ENCODE data around the gene ARL11.
"Not testable (repeated sequence)": the region's sequence is repeated elsewhere in the genome, so short reads cannot be mapped to it uniquely, and the experiment has no call there.

ARL11 gene

DNA sequence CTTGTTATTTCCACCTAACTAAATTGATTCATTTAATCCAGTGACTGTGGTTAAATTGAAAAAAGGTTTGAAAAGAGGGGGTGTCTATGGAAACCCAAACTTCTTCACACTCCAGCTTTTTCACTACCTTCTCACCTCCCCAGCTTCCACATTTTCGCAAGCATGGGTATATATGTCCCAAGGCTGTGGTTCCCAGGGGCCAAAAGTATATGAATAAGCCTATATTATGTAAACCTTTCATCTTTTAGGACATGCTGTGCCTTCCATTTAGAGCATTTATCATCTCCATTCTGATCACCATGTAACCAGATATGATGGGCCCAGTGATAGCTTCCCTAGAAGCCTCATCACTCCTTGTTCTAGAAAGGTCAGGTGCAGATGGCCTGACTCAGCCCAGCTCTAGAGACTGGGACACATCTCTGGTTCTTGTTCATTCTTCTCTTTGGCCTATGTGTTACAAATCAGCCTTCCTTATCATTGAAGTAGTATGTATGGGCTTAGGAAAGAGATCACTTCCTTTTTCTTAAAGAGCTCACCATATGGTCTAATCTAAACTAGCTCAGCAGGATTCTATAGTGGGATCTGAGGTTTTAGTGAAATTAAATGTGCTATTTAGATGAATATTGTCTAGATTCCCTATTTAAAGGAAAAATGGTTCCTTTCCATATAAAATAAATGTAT lies 19.5 kb upstream of the ARL11 start:
- H3K4me2 ChIP-seq (ENCODE audit: low read depth, low read length) = no peak overlapping the region
- no peaks in the 10 kb centered on the region for H3K9me3 ChIP-seq (replicated peaks; ENCODE audit: insufficient read depth, low read length)
- no peak overlapping the region for H2AFZ ChIP-seq (ENCODE audit: low read length)
- H4K20me1 ChIP-seq (ENCODE audit: insufficient read depth, low read length) = no peaks in the 10 kb centered on the region
- H3K9me2 ChIP-seq (replicated peaks; ENCODE audit: insufficient read depth, low read length) = no peaks in the 10 kb centered on the region
- no peak overlapping the region for H3K27ac ChIP-seq (ENCODE audit: low read length)
- TF ChIP-seq, protein P1, sequence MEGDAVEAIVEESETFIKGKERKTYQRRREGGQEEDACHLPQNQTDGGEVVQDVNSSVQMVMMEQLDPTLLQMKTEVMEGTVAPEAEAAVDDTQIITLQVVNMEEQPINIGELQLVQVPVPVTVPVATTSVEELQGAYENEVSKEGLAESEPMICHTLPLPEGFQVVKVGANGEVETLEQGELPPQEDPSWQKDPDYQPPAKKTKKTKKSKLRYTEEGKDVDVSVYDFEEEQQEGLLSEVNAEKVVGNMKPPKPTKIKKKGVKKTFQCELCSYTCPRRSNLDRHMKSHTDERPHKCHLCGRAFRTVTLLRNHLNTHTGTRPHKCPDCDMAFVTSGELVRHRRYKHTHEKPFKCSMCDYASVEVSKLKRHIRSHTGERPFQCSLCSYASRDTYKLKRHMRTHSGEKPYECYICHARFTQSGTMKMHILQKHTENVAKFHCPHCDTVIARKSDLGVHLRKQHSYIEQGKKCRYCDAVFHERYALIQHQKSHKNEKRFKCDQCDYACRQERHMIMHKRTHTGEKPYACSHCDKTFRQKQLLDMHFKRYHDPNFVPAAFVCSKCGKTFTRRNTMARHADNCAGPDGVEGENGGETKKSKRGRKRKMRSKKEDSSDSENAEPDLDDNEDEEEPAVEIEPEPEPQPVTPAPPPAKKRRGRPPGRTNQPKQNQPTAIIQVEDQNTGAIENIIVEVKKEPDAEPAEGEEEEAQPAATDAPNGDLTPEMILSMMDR (IDR thresholded peaks at IDR 0.05; ENCODE audit: low read length) = no peak
- TF ChIP-seq EZH2 (optimal IDR thresholded peaks at IDR 0.05; ENCODE audit: low read depth, low read length) (no peak), EZH2phosphoT487 (IDR thresholded peaks at IDR 0.05; ENCODE audit: low read length) (no peak)
- H3K27me3 ChIP-seq (replicated peaks; ENCODE audit: insufficient read depth, low read length) = no peaks in the 10 kb centered on the region
- no peak for DNase-seq
- no peaks in the 10 kb centered on the region for H3K4me1 ChIP-seq (ENCODE audit: low read length)
- H3K9ac ChIP-seq (ENCODE audit: low read length) = no peak overlapping the region
- no peaks in the 10 kb centered on the region for H3F3A ChIP-seq (ENCODE audit: insufficient read depth, low read length)
- no peaks in the 10 kb centered on the region for H3K79me2 ChIP-seq (ENCODE audit: low read length)
- H3K4me3 ChIP-seq (ENCODE audit: low read length) = no peak overlapping the region
- no peaks in the 10 kb centered on the region for H3K36me3 ChIP-seq (replicated peaks; ENCODE audit: insufficient read depth, low read length)

DNA sequence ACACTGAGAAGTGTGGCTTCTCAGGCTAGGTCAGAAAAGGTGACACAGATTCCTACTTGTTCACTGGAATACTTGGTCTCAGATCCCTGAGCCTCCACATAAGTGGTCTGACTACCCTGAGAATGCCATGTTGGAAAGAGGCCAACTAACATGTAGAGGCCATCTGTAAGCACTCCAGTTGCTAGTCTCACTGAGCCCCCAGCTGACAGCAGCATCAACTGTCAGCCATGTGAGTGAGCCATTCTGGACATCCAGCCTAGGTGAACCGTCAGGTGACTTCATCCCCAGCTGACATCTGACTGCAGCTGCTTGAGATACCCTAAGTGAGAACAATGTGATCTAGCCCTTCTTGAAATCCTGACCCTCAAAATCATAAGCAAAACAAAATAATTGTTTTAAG lies 18.1 kb upstream of the ARL11 start:
- TF ChIP-seq EZH2 (optimal IDR thresholded peaks at IDR 0.05; ENCODE audit: low read depth, low read length) (no peak), EZH2phosphoT487 (IDR thresholded peaks at IDR 0.05; ENCODE audit: low read length) (no peak)
- TF ChIP-seq, protein P1 (IDR thresholded peaks at IDR 0.05; ENCODE audit: low read length) = no peak
- Histone ChIP-seq H3K79me2 (ENCODE audit: low read length) (no peaks in the 10 kb centered on the region), H3K9ac (ENCODE audit: low read length) (no peak overlapping the region), H3K9me2 (replicated peaks; ENCODE audit: insufficient read depth, low read length) (no peaks in the 10 kb centered on the region), H3K27me3 (replicated peaks; ENCODE audit: insufficient read depth, low read length) (no peaks in the 10 kb centered on the region), H3K4me1 (ENCODE audit: low read length) (no peaks in the 10 kb centered on the region), H3K4me3 (ENCODE audit: low read length) (no peak overlapping the region), H3K4me2 (ENCODE audit: low read depth, low read length) (no peak overlapping the region), H3K9me3 (replicated peaks; ENCODE audit: insufficient read depth, low read length) (no peaks in the 10 kb centered on the region), H3K36me3 (replicated peaks; ENCODE audit: insufficient read depth, low read length) (no peaks in the 10 kb centered on the region), H3F3A (ENCODE audit: insufficient read depth, low read length) (no peaks in the 10 kb centered on the region), H4K20me1 (ENCODE audit: insufficient read depth, low read length) (no peaks in the 10 kb centered on the region), H2AFZ (ENCODE audit: low read length) (no peak overlapping the region), H3K27ac (ENCODE audit: low read length) (no peak overlapping the region)
- DNase-seq = no peak

DNA sequence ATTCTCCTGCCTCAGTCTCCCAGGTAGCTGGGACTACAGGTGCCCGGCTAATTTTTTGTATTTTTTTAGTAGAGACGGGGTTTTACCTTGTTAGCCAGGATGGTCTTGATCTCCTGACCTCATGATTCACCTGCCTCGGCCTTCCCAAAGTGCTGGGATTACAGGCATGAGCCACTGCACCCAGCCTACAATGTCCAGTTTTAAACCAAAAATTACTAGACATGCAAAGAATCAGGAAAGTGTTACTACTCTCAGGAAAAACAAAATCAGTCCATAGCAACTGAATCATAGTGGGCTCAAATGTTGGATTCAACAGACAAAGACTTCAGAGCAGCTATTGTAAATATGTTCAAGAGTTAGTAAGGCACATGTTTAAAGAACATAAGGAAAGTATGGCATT lies 16.3 kb upstream of the ARL11 start:
- not testable (repeated sequence) for H3K27ac ChIP-seq (ENCODE audit: low read length); H3K4me2 ChIP-seq (ENCODE audit: low read depth, low read length); H3K9me2 ChIP-seq (replicated peaks; ENCODE audit: insufficient read depth, low read length); H3K79me2 ChIP-seq (ENCODE audit: low read length); H3K4me3 ChIP-seq (ENCODE audit: low read length); H3K9ac ChIP-seq (ENCODE audit: low read length); H3K4me1 ChIP-seq (ENCODE audit: low read length); H3K27me3 ChIP-seq (replicated peaks; ENCODE audit: insufficient read depth, low read length); H4K20me1 ChIP-seq (ENCODE audit: insufficient read depth, low read length); H3F3A ChIP-seq (ENCODE audit: insufficient read depth, low read length); H3K9me3 ChIP-seq (replicated peaks; ENCODE audit: insufficient read depth, low read length); H2AFZ ChIP-seq (ENCODE audit: low read length); H3K36me3 ChIP-seq (replicated peaks; ENCODE audit: insufficient read depth, low read length); DNase-seq

DNA sequence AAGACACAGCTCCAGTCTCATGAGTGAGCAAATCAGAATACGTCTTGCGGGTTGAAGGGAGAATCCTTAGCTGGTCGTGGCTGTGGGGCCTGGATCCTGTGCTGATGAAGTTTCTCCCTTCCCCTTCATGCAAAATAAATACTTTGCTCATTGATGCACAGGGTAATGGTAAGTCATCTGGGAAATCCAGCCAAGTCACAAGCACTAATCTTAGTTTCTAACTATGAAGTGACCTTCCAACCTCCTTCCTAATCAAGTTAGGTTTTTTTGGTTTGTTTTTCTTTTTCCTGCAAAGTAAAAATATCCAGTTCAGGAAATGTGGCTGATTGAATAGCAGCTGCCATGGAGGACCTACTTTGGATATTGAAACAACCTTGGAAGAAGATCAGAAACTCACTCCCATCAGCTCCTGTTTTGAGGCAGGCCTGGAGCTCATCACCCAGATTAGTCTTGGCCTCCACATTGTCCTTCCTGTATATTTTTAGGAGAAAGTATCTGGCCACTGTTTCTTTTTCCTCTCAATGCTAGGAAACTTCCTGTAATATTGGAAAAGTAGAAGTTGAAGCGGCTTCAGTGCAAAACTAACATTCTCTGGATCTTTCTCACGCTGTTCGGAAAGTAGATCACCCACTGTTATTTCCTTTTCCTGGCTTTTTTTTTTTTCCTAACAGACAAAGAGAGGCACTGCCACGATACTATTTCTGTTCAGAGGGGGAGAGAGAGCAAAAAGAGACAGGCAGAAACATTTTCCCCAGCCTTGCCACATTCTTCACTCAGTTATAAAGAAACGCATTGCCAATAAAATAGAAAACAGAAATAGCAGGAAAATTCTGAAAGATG lies 12.3 kb upstream of the ARL11 start:
- no peak overlapping the region for H3K27ac ChIP-seq (ENCODE audit: low read length)

More for the DNA sequence above, 12.3 kb upstream of the ARL11 start:
- Histone ChIP-seq H3K4me3 (ENCODE audit: low read length) (no peak overlapping the region), H3K79me2 (ENCODE audit: low read length) (no peaks in the 10 kb centered on the region), H3K4me1 (ENCODE audit: low read length) (no peaks in the 10 kb centered on the region), H4K20me1 (ENCODE audit: insufficient read depth, low read length) (no peaks in the 10 kb centered on the region), H3K9me3 (replicated peaks; ENCODE audit: insufficient read depth, low read length) (no peaks in the 10 kb centered on the region), H3K9me2 (replicated peaks; ENCODE audit: insufficient read depth, low read length) (no peaks in the 10 kb centered on the region), H2AFZ (ENCODE audit: low read length) (no peak overlapping the region), H3F3A (ENCODE audit: insufficient read depth, low read length) (no peaks in the 10 kb centered on the region), H3K9ac (ENCODE audit: low read length) (no peak overlapping the region), H3K36me3 (replicated peaks; ENCODE audit: insufficient read depth, low read length) (no peaks in the 10 kb centered on the region), H3K4me2 (ENCODE audit: low read depth, low read length) (no peak overlapping the region), H3K27me3 (replicated peaks; ENCODE audit: insufficient read depth, low read length) (no peaks in the 10 kb centered on the region)
- no peak for TF ChIP-seq EZH2phosphoT487 (IDR thresholded peaks at IDR 0.05; ENCODE audit: low read length)
- no peak for TF ChIP-seq EZH2 (optimal IDR thresholded peaks at IDR 0.05; ENCODE audit: low read depth, low read length)
- TF ChIP-seq, protein P1 (IDR thresholded peaks at IDR 0.05; ENCODE audit: low read length) = no peak
- no peak for DNase-seq

Measured in MM.1S (cell line).